C4-2B (cell line): ENCODE data around the gene HDAC4.

Experiments
- ZFX ChIP-seq: fragments of 450-650 bp; IDR thresholded peaks from 2 replicates; pipeline ENCODE4 v1.6.1; 2017
- TF ChIP-seq, protein P1 (sequence below): fragments of 450-650 bp; conservative IDR thresholded peaks from 2 replicates; pipeline ENCODE4 v1.5.1; 2017; ENCODE audit warnings: mild to moderate bottlenecking

DNA sequence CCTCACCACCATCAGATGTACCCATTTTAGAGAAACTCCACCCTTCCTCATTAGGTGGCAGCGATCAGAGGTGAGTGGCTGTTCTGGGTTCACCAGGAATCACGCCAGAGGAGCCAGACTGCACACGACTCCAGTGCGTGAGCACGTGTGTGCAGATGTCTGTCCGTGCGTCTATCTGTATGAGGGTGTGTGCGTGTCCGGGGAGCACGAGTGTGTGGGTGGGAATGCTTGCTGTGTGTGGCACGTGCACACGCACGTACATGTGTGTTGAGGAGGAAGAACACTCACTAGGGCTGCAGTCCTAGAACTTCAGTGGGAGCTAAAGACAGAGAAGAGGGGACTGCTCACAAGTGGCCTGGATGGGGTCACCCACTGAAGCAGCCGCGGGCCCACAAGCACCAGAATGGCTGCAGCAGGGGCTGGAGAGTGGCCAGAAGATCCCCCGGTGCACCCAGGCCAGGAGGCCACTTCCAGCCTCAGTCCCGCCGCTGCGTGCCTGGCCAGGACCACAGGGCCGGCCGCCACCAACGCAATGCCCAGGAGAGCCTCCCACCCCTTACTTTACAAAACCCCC, 13.9 kb downstream of the HDAC4 start:
- TF ChIP-seq, protein P1, sequence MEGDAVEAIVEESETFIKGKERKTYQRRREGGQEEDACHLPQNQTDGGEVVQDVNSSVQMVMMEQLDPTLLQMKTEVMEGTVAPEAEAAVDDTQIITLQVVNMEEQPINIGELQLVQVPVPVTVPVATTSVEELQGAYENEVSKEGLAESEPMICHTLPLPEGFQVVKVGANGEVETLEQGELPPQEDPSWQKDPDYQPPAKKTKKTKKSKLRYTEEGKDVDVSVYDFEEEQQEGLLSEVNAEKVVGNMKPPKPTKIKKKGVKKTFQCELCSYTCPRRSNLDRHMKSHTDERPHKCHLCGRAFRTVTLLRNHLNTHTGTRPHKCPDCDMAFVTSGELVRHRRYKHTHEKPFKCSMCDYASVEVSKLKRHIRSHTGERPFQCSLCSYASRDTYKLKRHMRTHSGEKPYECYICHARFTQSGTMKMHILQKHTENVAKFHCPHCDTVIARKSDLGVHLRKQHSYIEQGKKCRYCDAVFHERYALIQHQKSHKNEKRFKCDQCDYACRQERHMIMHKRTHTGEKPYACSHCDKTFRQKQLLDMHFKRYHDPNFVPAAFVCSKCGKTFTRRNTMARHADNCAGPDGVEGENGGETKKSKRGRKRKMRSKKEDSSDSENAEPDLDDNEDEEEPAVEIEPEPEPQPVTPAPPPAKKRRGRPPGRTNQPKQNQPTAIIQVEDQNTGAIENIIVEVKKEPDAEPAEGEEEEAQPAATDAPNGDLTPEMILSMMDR, result no peak
- TF ChIP-seq ZFX, result no peak
